GM12891 (cell line): ENCODE data around the gene PCDHGC5.

Experiments used
- DNase-seq: peaks from one replicate; pipeline ENCODE4 v3.0.0; 2011; ENCODE audit warnings: low spot score; ENCODE audit not compliant: insufficient read length
- FAIRE-seq: peaks from 2 replicates; lab custom pipeline; 2011; peaks lifted over from hg19 to GRCh38; lab: Jason Lieb, UNC
- PAX5 ChIP-seq: IDR thresholded peaks from 2 replicates; pipeline ENCODE4 v1.6.1; 2011; ENCODE audit warnings: low read length, moderate library complexity, mild to moderate bottlenecking; ENCODE audit not compliant: insufficient read depth, severe bottlenecking
- POLR2A ChIP-seq: IDR thresholded peaks from 2 replicates; pipeline ENCODE4 v1.6.1; 2011; ENCODE audit warnings: low read depth, low read length, control low read depth
- POLR2AphosphoS5 ChIP-seq: IDR thresholded peaks from 2 replicates; pipeline ENCODE4 v1.6.1; 2011; ENCODE audit warnings: low read depth, low read length, control low read depth
- POU2F2 ChIP-seq: IDR thresholded peaks from 2 replicates; pipeline ENCODE4 v1.6.1; 2011; ENCODE audit warnings: low read depth, mild to moderate bottlenecking, control low read depth, low read length, moderate library complexity
- SPI1 ChIP-seq: IDR thresholded peaks from 2 replicates; pipeline ENCODE4 v1.6.1; 2011; ENCODE audit warnings: low read depth, low read length, control low read depth
- TAF1 ChIP-seq: IDR thresholded peaks from 2 replicates; pipeline ENCODE4 v1.6.1; 2011; ENCODE audit warnings: low read depth, low read length, control low read depth

PCDHGC5 gene

DNA sequence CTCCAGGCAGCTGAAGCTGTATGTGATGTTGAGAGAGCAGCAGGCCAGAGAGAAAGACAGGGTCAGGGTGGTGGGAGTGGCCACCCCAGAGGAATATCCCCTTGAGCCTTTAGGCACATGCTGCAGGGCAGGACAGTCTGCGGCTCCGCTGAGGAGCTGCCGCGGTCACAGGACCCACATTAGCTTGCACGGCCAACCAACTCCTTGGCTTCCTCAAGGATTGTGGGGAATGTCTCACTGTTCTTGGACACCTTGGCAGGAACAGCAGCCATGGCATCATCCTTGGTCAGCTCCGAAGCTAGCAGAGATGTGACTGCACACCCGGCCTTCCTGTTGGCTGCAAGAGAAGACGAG is 27.8 kb downstream of the PCDHGC5 start:
- TF ChIP-seq POLR2AphosphoS5 (no peak), POU2F2 (no peak), POLR2A (no peak), TAF1 (no peak), PAX5 (no peak), SPI1 (no peak)
- FAIRE-seq (no peak), DNase-seq (no peak)

DNA sequence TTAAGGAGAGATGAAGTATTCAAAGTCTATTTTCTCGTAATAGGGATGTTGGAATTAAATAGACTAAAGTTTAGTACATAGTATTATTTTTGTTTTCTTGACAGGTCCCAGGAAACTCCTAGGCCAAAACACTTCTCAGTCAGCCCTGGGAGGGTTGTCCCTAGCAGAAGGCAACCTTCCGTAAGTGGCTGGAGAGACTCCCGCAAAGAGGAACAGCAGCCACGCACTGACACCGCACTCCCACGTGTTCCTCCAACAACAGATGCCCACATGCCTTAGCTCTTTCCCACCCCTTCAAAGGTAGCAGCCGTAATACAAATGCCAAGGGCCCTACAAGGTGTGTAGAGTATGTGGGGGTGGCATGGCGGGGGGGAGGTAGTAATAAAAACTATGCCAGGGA is 28.4 kb downstream of the PCDHGC5 start:
- TF ChIP-seq POU2F2 (no peak), POLR2AphosphoS5 (no peak), POLR2A (no peak), TAF1 (no peak), SPI1 (no peak), PAX5 (no peak)
- DNase-seq (no peak), FAIRE-seq (no peak)

DNA sequence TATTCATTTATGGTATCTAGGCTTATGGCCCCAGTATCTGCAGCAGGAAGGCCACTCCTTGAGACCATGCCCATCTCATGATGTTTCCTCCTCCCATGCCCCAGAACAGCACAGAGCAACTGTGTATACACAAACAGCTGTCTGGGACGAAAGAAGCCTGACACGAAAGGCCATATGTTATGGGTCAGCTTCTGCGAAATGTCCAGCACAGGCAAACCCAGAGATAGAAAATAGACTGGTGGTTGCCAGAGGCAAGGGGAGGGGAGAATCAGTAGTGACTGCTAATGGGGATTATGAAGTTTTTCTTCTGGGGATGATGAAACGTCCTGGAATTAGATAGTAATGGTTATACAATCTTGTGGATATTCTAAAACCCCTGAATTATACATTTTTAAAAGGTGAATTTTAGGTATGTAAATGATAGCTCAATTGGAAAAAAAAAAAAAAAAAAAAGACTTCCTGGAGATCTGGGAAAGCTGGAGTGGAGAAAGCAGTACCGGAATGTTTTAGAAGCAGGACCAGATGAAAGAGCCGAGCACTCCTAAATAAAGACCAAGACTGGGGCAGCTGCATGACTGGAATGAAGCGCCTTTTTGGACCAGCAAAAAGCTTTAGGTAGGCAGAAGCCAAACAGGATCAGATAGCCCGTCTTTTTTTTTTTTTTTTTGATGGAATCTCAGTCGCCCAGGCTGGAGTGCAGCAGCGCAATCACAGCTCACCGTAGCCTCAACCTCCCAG is 29.2 kb downstream of the PCDHGC5 start:
- DNase-seq: no peak
- TF ChIP-seq POLR2A (no peak), PAX5 (no peak), POLR2AphosphoS5 (no peak), TAF1 (no peak), SPI1 (no peak), POU2F2 (no peak)
- no peak for FAIRE-seq

DNA sequence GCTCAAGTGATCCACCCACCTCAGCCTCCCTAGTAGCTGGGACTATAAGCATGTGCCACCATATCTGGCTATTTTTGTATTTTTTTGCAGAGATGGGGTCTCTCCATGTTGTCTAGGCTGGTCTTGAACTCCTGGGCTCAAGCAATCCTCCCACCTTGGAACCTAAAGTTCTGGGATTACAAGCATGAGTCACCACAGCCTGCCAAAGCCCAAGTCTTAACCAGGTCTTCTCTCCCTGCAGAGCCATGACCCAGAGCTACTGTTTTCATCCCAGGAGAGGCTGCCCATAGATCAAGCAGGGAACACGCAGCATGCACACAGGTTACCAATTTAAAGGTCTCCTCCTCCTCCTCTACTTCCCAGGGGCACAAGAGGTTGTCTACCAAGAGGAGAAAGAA is 29.7 kb downstream of the PCDHGC5 start:
- DNase-seq (no peak), FAIRE-seq (peak; percentile 40)
- TF ChIP-seq TAF1 (no peak), POU2F2 (no peak), SPI1 (no peak), POLR2AphosphoS5 (no peak), POLR2A (no peak), PAX5 (no peak)

- no peak for TF ChIP-seq TAF1
- TF ChIP-seq POLR2AphosphoS5: no peak
- no peak for TF ChIP-seq POLR2A
- peak; percentile 9; the same call in 1 of the 2 replicates for TF ChIP-seq SPI1
- TF ChIP-seq POU2F2: no peak
- TF ChIP-seq PAX5: no peak
- DNase-seq: no peak
- FAIRE-seq: no peak
Measured at GRCh38 chr5:141519605-141520565, 31.0 kb downstream of the PCDHGC5 start.

DNA sequence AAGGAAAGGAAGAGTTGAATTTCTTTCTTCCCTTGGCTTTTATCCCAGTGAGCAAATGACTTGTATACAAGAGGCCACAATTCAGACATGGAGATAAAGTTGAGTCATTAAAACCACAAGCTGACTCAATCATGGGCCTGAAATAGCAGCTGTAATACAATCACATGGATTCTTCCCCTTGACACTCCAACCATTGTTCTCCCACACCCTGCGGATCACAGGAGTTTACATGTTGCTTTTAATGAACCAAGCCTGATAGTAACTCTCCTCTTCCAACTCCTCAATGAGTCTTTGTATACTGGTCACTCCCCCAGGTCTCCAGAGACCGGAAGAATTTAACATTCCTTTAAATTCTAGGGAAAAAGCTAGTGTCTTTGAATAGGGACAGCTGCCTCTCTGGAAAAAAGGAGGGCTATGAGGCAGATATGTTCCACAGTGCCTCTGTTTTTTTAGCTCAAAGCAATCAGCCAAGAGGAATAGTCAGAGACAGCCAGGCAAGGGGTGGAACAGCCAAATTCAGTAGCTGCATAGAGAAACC is 32.4 kb downstream of the PCDHGC5 start:
- no peak for FAIRE-seq
- no peak for DNase-seq

GRCh38 chr5:141522301-141522700 is 33.4 kb downstream of the PCDHGC5 start:
- FAIRE-seq (no peak), DNase-seq (no peak)
- TF ChIP-seq POU2F2: no peak
- TF ChIP-seq TAF1: no peak
- TF ChIP-seq PAX5: no peak
- no peak for TF ChIP-seq SPI1
- TF ChIP-seq POLR2AphosphoS5: no peak

More for the DNA sequence above, 32.4 kb downstream of the PCDHGC5 start:
- TF ChIP-seq SPI1 (no peak), TAF1 (no peak), POLR2A (no peak), POU2F2 (no peak), PAX5 (no peak), POLR2AphosphoS5 (no peak)

DNA sequence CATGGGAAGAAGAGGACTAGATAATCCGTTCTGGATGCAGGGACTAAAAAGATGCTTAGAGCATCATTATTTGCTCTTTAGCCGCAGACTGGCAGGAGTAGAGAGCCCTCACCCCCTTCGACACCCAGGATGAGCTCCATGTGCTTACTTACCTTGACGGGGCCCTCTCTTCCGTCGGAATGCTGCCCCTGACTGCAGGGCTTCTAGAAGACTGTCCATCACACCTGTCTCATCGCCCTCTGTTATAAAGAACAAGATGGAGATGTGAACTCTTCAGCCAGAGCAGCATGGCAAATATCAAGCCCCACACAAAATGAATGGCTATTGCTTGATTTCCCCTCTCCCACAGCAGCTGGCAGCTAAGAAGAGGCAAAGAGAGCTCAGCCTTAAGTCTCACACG is 35.1 kb downstream of the PCDHGC5 start:
- TF ChIP-seq POU2F2 (no peak), TAF1 (no peak), PAX5 (no peak), POLR2AphosphoS5 (no peak), POLR2A (no peak)
- DNase-seq: no peak
- no peak for FAIRE-seq
